ENCODE measurements around the gene GMEB2.

The GMEB2 gene

GRCh38 chr20:63547725-63548480 lies 79.0 kb downstream of the GMEB2 start, which contains the start of gene SRMS:
Gene SRMS, minus strand, starts transcription at chr20:63547749. Its CDS starts 286 bp downstream, at chr20:63547463.
- in situ Hi-C loops (cut with MboI; ENCODE audit: low sequenced_read_pairs): no loop called here

GRCh38 chr20:63546956-63547724 lies 79.8 kb downstream of the GMEB2 start:
- in situ Hi-C loops (cut with MboI; ENCODE audit: low sequenced_read_pairs): no loop called here

- in situ Hi-C loops (cut with MboI; ENCODE audit: low sequenced_read_pairs): no loop called here
Measured at GRCh38 chr20:63546256-63546955, 80.5 kb downstream of the GMEB2 start.

- in situ Hi-C loops (cut with MboI; ENCODE audit: low sequenced_read_pairs): no loop called here
Measured at GRCh38 chr20:63545814-63546213, 81.1 kb downstream of the GMEB2 start.

- in situ Hi-C loops (cut with MboI; ENCODE audit: low sequenced_read_pairs): no loop called here
Measured at GRCh38 chr20:63544958-63545516, 81.9 kb downstream of the GMEB2 start.

GRCh38 chr20:63544241-63544957 lies 82.5 kb downstream of the GMEB2 start:
- in situ Hi-C loops (cut with MboI; ENCODE audit: low sequenced_read_pairs): no loop called here

- in situ Hi-C loops (cut with MboI; ENCODE audit: low sequenced_read_pairs): no loop called here
Measured at GRCh38 chr20:63543733-63544132, 83.2 kb downstream of the GMEB2 start.

GRCh38 chr20:63543131-63543530 lies 83.8 kb downstream of the GMEB2 start:
- in situ Hi-C loops (cut with MboI; ENCODE audit: low sequenced_read_pairs): no loop called here

- in situ Hi-C loops (cut with MboI; ENCODE audit: low sequenced_read_pairs): no loop called here
Measured at GRCh38 chr20:63542696-63543095, 84.2 kb downstream of the GMEB2 start.

- in situ Hi-C loops (cut with MboI; ENCODE audit: low sequenced_read_pairs): no loop called here
Measured at GRCh38 chr20:63542031-63542559, 84.8 kb downstream of the GMEB2 start.

GRCh38 chr20:63541371-63541770 lies 85.5 kb downstream of the GMEB2 start:
- in situ Hi-C loops (cut with MboI; ENCODE audit: low sequenced_read_pairs): no loop called here

GRCh38 chr20:63540417-63541186 lies 86.3 kb downstream of the GMEB2 start:
- in situ Hi-C loops (cut with MboI; ENCODE audit: low sequenced_read_pairs): no loop called here

GRCh38 chr20:63539441-63540370 lies 87.2 kb downstream of the GMEB2 start:
- in situ Hi-C loops (cut with MboI; ENCODE audit: low sequenced_read_pairs): no loop called here

- in situ Hi-C loops (cut with MboI; ENCODE audit: low sequenced_read_pairs): no loop called here
Measured at GRCh38 chr20:63539092-63539430, 87.8 kb downstream of the GMEB2 start.

- in situ Hi-C loops (cut with MboI; ENCODE audit: low sequenced_read_pairs): no loop called here
Measured at GRCh38 chr20:63538204-63539091, 88.5 kb downstream of the GMEB2 start.

Data from hTERT RPE-1 (cell line).